Loucy (cell line): Measurements from ENCODE around the gene P2RY2.

Source experiments
- H2AFZ ChIP-seq: fragments of 200-600 bp; sonication (generic); 2 replicates; pipeline ENCODE4 v1.6.0; 2016; ENCODE audit warnings: antibody characterized with exemption, mild to moderate bottlenecking, low read length, moderate library complexity
- H3F3A ChIP-seq: fragments of 200-600 bp; 2 replicates; pipeline ENCODE4 v1.6.0; 2016; ENCODE audit warnings: antibody characterized with exemption, low read depth, mild to moderate bottlenecking
- H3K27me3 ChIP-seq: fragments of 200-600 bp; sonication (generic); 2 replicates; pipeline ENCODE4 v1.6.1; 2014; ENCODE audit warnings: low read length, mild to moderate bottlenecking; ENCODE audit not compliant: insufficient read depth, poor library complexity, severe bottlenecking
- H3K36me3 ChIP-seq: fragments of 200-600 bp; sonication (generic); 2 replicates; pipeline ENCODE4 v1.6.1; 2016; ENCODE audit warnings: low read length; ENCODE audit not compliant: insufficient read depth
- H3K4me1 ChIP-seq: fragments of 200-600 bp; sonication (generic); 2 replicates; pipeline ENCODE4 v1.5.1; 2014; ENCODE audit warnings: low read length, mild to moderate bottlenecking; ENCODE audit not compliant: insufficient read depth, poor library complexity, severe bottlenecking
- H3K4me2 ChIP-seq: fragments of 200-600 bp; sonication (generic); 2 replicates; pipeline ENCODE4 v1.6.0; 2014; ENCODE audit warnings: antibody characterized with exemption, low read length, low read depth, mild to moderate bottlenecking; ENCODE audit not compliant: poor library complexity, severe bottlenecking
- H3K4me3 ChIP-seq: fragments of 200-600 bp; sonication (generic); 2 replicates; pipeline ENCODE4 v1.5.1; 2014; ENCODE audit warnings: low read length, mild to moderate bottlenecking, mixed read lengths; ENCODE audit not compliant: poor library complexity, severe bottlenecking
- H3K79me2 ChIP-seq: fragments of 200-600 bp; sonication (generic); 2 replicates; pipeline ENCODE4 v1.6.1; 2014; ENCODE audit warnings: low read length; ENCODE audit not compliant: insufficient read depth
- H3K9ac ChIP-seq: fragments of 200-600 bp; sonication (generic); 2 replicates; pipeline ENCODE4 v1.6.0; 2014; ENCODE audit warnings: mild to moderate bottlenecking, low read depth, low read length, moderate library complexity; ENCODE audit not compliant: poor library complexity, severe bottlenecking
- H3K9me2 ChIP-seq: fragments of 200-600 bp; sonication (generic); replicated peaks from 2 replicates; pipeline ENCODE4 v1.6.1; 2016; ENCODE audit warnings: low read depth, low read length, mixed read lengths
- H3K9me3 ChIP-seq: fragments of 200-600 bp; sonication (generic); 2 replicates; pipeline ENCODE4 v1.6.1; 2014; ENCODE audit warnings: mild to moderate bottlenecking, antibody characterized with exemption, low read length, low read depth; ENCODE audit not compliant: insufficient read depth
- H4K20me1 ChIP-seq: fragments of 200-600 bp; sonication (generic); 2 replicates; pipeline ENCODE4 v1.6.0; 2014; ENCODE audit warnings: antibody characterized with exemption, low read length, mild to moderate bottlenecking; ENCODE audit not compliant: insufficient read depth, poor library complexity, severe bottlenecking
- CTCF ChIP-seq: fragments of 200-600 bp; sonication (generic); conservative IDR thresholded peaks from 2 replicates; pipeline ENCODE4 v1.5.1; 2014; ENCODE audit warnings: mild to moderate bottlenecking, antibody characterized with exemption, low read length
- EZH2phosphoT487 ChIP-seq: fragments of 200-600 bp; IDR thresholded peaks from 2 replicates; pipeline ENCODE4 v1.6.1; 2018; ENCODE audit warnings: antibody characterized with exemption, mild to moderate bottlenecking, moderate library complexity, borderline replicate concordance

Gene P2RY2

DNA sequence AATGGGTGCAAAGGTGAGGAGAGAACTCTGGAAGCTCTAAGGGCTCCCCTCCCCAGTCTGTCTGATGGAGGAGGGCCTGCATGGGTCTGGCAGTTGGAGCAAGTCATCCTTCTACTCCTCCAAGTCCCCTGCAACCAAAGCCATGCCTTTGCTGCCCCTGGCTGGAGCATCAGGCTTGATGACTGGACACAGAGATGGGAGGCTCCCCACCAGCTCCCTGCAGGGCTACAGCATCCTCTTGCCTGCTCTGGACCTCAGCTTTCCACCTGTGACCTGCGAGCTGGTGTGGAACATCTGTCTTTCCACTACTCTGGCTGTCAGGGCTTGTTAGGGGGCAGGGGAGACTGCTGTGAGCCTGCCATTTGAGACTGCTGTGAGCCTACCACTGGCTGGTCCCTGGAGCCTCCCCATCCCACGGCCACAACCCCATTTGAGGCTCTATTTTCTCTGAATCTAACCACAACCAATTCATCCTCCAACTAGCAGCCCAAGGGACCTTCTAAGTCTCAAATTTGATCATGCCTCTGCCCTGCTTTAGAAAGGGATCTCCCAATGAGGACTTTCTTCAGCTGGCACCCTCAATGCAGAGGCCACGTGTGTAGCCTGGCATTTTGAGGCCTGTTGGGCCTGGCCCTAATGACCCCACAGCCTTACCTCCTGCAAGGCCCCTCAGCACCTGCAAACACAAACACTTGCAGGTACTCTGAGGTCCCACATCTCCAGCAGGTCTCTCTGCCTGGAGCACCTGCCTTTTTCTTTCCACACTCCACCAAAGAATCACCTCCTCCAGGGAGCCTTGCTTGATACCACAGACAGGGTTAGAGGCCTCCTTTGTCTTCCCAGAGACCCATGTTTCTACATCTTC lies 63.9 kb downstream of the P2RY2 start:
- no peaks in the 10 kb centered on the region for H3F3A ChIP-seq
- peaks cover 16% of the 10 kb centered on the region for H3K4me1 ChIP-seq
- no peaks in the 10 kb centered on the region for H3K27me3 ChIP-seq
- H3K79me2 ChIP-seq, result no peaks in the 10 kb centered on the region
- H3K9me3 ChIP-seq, result no peaks in the 10 kb centered on the region
- no peak for TF ChIP-seq EZH2phosphoT487
- no peak for TF ChIP-seq CTCF
- H3K4me3 ChIP-seq, result no peak overlapping the region
- no peak overlapping the region for H3K9ac ChIP-seq
- H3K9me2 ChIP-seq, result no peaks in the 10 kb centered on the region
- H3K4me2 ChIP-seq, result no peak overlapping the region
- H4K20me1 ChIP-seq, result no peaks in the 10 kb centered on the region
- no peak overlapping the region for H2AFZ ChIP-seq
- H3K36me3 ChIP-seq, result no peaks in the 10 kb centered on the region

- Histone ChIP-seq H2AFZ (no peak overlapping the region), H3K79me2 (no peaks in the 10 kb centered on the region), H3F3A (no peaks in the 10 kb centered on the region), H3K36me3 (no peaks in the 10 kb centered on the region), H3K4me3 (no peak overlapping the region), H3K4me2 (no peak overlapping the region), H3K27me3 (no peaks in the 10 kb centered on the region), H3K9me2 (no peaks in the 10 kb centered on the region), H3K9ac (no peak overlapping the region), H3K9me3 (no peaks in the 10 kb centered on the region), H4K20me1 (no peaks in the 10 kb centered on the region), H3K4me1 (peaks cover 22% of the 10 kb centered on the region)
- TF ChIP-seq CTCF (no peak), EZH2phosphoT487 (no peak)
Observed at GRCh38 chr11:73283276-73284000, 65.4 kb downstream of the P2RY2 start.

DNA sequence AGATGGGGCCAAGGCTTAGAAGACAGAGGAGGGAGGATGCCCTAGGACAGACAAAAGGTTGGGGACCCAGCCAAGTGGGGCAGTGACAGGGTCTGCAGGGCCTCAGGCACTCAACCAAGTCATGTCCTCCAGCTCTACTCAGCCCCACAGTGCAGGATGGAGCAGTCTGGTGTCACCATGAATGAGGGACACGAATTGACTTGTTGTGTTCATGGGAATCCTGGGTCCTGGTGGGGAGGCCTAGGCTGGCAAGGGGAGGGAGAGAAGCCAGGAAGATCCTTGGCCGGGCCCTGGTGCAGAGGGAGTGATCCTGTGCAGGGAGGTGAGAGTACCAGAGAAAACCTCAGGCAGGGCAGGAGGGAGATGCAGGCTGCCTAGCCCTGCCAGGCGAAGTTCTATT lies 66.0 kb downstream of the P2RY2 start:
- Histone ChIP-seq H3K79me2 (no peaks in the 10 kb centered on the region), H3K27me3 (no peaks in the 10 kb centered on the region), H3K9me2 (no peaks in the 10 kb centered on the region), H3K4me3 (no peak overlapping the region), H3F3A (no peaks in the 10 kb centered on the region), H3K9ac (no peak overlapping the region), H2AFZ (no peak overlapping the region), H3K9me3 (no peaks in the 10 kb centered on the region), H3K4me2 (no peak overlapping the region), H4K20me1 (no peaks in the 10 kb centered on the region), H3K4me1 (peaks cover 29% of the 10 kb centered on the region), H3K36me3 (no peaks in the 10 kb centered on the region)
- TF ChIP-seq CTCF (no peak), EZH2phosphoT487 (no peak)
